IPS DF 4.7 (cell line): ENCODE measurements around the gene PROC.

Experiments
- DNase-seq: peaks from one replicate; pipeline ENCODE4 v3.0.0-alpha.2; 2013; ENCODE audit warnings: low spot score; ENCODE audit errors: extremely low read depth

The PROC gene

DNA sequence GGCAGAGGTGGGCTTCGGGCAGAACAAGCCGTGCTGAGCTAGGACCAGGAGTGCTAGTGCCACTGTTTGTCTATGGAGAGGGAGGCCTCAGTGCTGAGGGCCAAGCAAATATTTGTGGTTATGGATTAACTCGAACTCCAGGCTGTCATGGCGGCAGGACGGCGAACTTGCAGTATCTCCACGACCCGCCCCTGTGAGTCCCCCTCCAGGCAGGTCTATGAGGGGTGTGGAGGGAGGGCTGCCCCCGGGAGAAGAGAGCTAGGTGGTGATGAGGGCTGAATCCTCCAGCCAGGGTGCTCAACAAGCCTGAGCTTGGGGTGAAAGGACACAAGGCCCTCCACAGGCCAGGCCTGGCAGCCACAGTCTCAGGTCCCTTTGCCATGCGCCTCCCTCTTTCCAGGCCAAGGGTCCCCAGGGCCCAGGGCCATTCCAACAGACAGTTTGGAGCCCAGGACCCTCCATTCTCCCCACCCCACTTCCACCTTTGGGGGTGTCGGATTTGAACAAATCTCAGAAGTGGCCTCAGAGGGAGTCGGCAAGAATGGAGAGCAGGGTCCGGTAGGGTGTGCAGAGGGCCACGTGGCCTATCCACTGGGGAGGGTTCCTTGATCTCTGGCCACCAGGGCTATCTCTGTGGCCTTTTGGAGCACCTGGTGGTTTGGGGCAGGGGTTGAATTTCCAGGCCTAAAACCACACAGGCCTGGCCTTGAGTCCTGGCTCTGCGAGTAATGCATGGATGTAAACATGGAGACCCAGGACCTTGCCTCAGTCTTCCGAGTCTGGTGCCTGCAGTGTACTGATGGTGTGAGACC lies at the start of gene PROC:
Gene PROC (plus strand): TSS at position 128 of the 812 bp plus-strand sequence. CDS start 1,516 bp downstream, outside the sequence.
- no peak for DNase-seq

- DNase-seq = no peak
Measured at GRCh38 chr2:127370010-127370409, 48.2 kb upstream of the PROC start.

- no peak for DNase-seq
Measured at GRCh38 chr2:127371037-127371436, 47.2 kb upstream of the PROC start.

DNA sequence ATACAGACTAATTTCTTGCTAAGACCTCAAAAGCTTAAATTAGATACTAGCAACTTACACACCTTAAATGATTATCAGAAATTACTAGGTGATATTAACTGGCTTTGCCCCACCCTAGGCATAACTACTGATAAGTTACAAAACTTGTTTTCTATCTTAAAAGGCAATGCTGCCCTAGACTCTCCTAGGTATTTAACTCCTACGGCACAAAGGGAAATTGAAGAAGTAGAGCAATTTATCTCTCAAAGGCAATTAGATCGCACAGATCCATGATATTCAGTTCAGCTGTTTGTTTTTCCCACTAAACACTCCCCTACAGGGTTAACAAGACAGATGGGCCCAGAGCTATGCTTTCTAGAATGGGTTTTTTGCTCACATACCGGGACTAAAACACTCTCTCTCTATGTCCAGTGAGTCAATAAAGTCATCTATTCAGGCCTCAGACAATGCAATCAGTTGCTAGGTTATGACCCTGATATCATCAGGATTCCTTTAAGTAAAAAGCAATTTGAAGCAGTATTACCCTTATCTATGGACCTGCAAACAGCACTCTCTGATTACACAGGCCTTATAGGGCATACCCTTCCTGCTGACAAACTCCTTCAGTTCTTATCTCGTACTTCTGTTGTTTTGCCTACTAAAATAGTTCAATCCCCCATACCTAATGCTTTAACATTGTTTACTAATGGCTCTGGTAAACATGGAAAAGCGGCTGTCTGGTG lies 44.7 kb upstream of the PROC start:
- DNase-seq = no peak

GRCh38 chr2:127376257-127376656 lies 42.0 kb upstream of the PROC start:
- no peak for DNase-seq

DNA sequence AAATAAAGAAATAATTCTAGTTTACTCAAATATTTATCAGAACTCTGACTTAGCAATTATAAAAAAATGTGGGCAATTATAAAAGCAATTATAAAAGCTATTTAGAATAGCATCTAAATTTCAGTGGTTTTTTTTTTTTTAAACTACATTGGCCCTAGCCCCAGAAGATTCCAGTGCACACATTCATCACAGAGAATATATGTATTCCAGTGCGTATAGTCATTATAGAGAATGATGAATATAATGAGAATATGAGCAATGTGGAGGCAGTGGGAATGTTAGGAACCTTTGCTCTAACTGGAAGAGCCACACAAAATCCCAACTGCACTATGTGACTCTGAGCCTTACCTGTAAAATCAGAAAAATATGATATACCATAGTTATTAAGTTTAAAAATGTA lies 41.0 kb upstream of the PROC start:
- DNase-seq = no peak

GRCh38 chr2:127378720-127379119 lies 39.5 kb upstream of the PROC start:
- DNase-seq = no peak

DNA sequence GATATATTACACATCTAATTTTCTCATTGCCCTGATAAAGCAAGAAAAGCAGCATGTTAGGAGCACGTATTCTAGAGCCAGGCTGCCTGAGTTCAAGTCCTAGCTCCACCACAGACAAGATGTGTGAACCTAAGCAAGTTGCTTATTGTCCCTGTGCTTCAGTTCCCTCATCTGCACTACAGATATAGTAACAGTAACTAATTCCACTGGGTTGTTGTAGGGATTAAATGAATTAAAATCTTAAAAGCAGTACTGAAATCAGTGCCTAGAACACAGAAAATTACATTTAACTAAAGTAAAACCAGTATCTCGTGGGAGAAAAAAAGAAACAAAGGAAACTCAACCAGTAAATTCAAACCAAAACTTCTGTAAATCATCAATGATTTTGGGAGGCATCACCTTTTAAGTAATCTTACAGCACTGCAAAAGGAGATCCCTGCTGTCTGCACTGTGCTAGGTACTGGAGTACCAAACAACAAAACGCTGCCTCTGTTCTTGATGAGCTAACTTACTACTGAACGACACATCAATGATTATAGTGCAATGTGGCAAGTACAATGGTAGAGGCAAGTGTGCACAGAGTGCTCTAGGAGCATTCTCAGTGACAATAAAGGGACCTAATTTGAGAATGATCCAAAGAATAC lies 38.4 kb upstream of the PROC start:
- DNase-seq = no peak

GRCh38 chr2:127381762-127382161 lies 36.5 kb upstream of the PROC start:
- DNase-seq = no peak

GRCh38 chr2:127382831-127383230 lies 35.4 kb upstream of the PROC start:
- no peak for DNase-seq

GRCh38 chr2:127384529-127384928 lies 33.7 kb upstream of the PROC start:
- no peak for DNase-seq

DNA sequence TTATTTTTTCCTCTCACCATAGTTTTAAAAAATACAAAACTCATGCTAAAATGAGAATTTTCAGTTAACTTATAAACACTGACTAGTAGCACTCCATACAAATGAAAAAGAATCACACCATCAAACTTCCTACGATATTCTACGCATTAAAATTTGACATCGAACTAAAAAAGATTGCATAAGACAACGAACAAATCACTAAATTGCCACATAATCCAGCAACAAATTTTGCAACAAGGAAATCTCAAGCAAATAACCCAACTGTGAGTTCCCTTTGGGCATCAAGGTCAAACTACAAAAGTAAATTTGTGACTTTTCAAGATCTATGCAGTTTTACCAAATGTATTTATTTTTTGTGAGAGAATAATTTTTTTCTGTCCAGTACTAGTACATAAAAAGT lies 32.0 kb upstream of the PROC start:
- DNase-seq = no peak

- DNase-seq = no peak
Measured at GRCh38 chr2:127386764-127387654, 31.2 kb upstream of the PROC start.

GRCh38 chr2:127387655-127388422 lies 30.4 kb upstream of the PROC start, which contains the start of gene MAP3K2:
Gene MAP3K2, minus strand, starts transcription at chr2:127387975. Its CDS starts 44,846 bp downstream, at chr2:127343129.
- no peak for DNase-seq

DNA sequence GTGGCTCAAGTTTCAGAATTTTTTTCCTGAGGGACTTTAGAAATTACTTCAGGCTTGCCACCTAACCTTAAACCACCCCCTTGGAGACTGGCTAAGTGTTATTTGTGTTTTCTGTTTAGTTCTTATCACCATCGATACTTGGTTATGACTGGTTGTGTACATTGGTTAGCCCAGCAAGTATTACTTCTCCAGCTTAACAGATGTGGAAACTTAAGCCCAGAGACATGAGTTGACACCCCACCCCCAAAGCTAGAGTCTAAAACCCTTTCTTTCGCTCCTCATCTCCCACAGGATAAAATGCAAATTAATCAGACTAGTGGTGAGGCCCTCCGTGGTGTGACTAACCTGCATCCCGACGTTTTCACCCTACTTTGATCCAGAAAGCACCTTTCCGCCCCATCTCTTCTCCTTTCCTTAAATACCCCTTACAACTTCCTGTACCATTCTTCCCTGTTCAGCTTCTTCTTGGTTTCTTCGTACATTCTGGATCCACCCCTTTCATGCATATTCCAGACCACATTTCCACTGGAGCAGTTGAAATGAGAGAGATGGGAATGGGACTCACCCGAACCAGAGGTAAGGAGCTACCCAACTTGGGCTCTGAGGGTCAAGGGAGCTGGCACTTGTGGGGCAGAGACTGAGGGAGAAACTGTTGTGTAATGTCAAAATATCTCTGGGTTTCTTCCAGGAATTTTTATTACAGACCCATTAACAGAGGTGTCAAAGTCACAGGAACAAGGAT lies 29.6 kb upstream of the PROC start:
- DNase-seq = no peak

GRCh38 chr2:127389778-127390435 lies 28.3 kb upstream of the PROC start:
- no peak for DNase-seq

DNA sequence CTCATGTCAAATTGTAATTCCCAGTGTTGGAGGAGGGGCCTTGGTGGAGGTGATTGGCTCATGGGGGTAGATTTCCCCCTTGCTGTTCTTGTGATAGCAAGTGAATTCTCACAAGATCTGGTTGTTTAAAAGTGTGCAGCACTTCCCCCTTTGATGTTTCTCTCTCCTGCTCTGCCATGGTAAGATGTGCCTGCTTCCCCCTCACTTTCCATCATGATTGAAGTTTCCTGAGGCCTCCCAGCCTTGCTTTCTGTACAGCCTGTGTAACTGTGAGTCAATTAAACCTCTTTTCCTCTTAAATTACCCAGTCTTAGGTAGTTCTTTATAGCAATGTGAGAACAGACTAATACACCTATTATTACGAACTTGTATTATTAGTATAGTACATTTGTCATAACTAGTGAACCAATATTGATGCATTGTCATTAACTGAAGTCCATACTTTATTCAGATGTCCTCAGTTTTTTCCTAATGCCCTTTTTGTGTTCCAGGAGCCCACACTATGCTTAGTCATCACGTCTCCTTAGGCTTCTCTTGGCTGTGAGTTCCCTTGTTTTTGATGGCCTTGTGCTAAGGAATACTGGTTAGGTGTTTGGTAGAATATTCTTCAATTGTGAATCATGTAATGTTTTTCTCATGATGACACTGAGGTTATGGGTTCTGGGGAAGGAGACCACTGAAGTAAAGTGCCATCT lies 25.9 kb upstream of the PROC start:
- no peak for DNase-seq

DNA sequence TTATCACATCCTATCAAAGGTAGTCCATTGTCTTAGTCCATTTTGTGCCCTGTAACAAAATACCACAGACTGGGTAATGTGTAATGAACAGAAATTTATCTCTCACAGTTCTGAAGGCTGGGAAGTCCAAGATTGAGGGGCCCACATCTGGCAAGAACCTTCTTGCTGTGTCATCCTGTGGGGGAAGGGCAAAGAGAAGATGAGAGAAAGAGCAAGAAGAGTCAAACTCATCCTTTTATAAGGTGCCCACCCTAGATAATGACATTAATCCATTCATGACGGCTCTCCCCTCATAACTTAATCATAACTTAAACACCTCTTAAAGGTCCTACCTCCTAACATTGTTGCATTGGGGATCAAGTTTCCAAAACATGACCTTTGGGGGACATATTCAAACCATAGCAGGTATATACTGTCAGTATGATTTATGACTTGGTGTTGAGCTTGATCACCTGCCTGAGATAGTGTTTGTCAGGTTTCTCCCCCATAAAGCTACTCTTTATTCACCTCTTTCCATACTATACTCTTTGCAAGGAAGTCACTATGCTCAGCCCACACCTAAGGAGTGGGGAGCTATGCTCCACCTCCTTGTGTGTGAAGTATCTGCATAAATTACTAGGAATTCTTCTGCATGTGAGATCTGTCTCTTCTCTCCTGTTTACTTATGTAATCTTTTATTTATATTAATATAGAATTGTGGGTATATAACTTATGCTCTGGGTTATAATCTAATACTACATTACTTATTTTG lies 25.2 kb upstream of the PROC start:
- DNase-seq = no peak
